AG04449 (cell line): ENCODE measurements around the gene LRRC8D.

ENCODE experiments used
- CTCF ChIA-PET: fragments of 350-600 bp; formaldehyde crosslinking; extraction: SDS; loops from one replicate; lab custom pipeline; 2021; ENCODE audit warnings: antibody characterized with exemption; lab: Yijun Ruan, JAX
- POLR2A ChIA-PET: fragments of 400-600, 350-600 bp; formaldehyde crosslinking; extraction: SDS; loops from one replicate; lab custom pipeline; 2020; ENCODE audit warnings: antibody characterized with exemption, inconsistent platforms; lab: Yijun Ruan, JAX
- DNase-seq: peaks from one replicate; pipeline ENCODE4 v3.0.0-alpha.2; 2010; ENCODE audit warnings: low read depth, low spot score
- H3K4me3 ChIP-seq: 2 replicates; pipeline ENCODE4 v1.5.1; 2011; ENCODE audit warnings: low read depth, mild to moderate bottlenecking, control low read depth, low read length
- TF ChIP-seq, protein P1 (sequence below): IDR thresholded peaks from one replicate; pipeline ENCODE4 v1.5.1; 2011; ENCODE audit warnings: mild to moderate bottlenecking, moderate library complexity, low read length, control low read depth, inconsistent platforms; ENCODE audit not compliant: insufficient read depth; ENCODE audit errors: missing control alignments

The LRRC8D gene

DNA sequence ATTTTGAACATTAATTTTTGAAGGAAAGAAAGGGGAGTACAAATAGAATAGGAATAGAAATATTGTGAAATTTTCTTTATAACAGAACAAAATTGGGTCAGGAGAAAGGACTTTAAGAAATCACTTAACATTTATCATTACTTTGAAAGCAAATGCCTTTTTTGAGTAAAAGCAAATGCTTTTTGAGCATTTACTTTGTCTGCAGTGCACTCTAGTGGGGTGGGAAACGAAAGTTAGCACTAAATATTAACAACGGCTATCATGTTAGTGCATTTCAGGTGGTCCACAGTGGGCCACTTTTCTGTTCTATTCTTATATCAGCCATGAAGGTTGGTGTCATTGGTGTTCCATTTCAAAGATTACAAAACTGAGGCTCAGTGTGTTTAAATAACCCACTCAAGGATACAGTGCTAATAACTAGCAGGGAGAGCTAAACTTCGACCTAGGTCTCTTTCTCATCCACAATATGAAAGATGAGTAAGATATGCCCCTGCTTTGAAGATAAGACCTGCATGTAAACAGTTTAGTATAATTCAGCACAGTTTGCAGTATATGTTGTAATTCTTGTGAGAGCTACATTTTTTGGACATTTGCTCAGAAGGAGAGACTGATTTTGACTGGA is 13.4 kb downstream of the LRRC8D start:
- no peak overlapping the region for H3K4me3 ChIP-seq
- CTCF ChIA-PET, result interaction anchor here (0.7 to 4.2 kb wide), 5 partner anchors 9 to 56 kb away, joined by 3 to 19 read pairs (median 4); no protein-coding TSS in a partner anchor
- TF ChIP-seq, protein P1, sequence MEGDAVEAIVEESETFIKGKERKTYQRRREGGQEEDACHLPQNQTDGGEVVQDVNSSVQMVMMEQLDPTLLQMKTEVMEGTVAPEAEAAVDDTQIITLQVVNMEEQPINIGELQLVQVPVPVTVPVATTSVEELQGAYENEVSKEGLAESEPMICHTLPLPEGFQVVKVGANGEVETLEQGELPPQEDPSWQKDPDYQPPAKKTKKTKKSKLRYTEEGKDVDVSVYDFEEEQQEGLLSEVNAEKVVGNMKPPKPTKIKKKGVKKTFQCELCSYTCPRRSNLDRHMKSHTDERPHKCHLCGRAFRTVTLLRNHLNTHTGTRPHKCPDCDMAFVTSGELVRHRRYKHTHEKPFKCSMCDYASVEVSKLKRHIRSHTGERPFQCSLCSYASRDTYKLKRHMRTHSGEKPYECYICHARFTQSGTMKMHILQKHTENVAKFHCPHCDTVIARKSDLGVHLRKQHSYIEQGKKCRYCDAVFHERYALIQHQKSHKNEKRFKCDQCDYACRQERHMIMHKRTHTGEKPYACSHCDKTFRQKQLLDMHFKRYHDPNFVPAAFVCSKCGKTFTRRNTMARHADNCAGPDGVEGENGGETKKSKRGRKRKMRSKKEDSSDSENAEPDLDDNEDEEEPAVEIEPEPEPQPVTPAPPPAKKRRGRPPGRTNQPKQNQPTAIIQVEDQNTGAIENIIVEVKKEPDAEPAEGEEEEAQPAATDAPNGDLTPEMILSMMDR, result no peak
- POLR2A ChIA-PET, result no interaction called here
- DNase-seq, result no peak

- ChIA-PET POLR2A (no interaction called here), CTCF (interaction anchor here (1.0 to 4.2 kb wide), 2 partner anchors 7 to 150 kb away, joined by 3 to 19 read pairs; no protein-coding TSS in a partner anchor)
- no peak for DNase-seq
- no peak overlapping the region for H3K4me3 ChIP-seq
- TF ChIP-seq, protein P1, result no peak
These were observed 15.6 kb downstream of the LRRC8D start for GRCh38 chr1:89836252-89837035.

DNA sequence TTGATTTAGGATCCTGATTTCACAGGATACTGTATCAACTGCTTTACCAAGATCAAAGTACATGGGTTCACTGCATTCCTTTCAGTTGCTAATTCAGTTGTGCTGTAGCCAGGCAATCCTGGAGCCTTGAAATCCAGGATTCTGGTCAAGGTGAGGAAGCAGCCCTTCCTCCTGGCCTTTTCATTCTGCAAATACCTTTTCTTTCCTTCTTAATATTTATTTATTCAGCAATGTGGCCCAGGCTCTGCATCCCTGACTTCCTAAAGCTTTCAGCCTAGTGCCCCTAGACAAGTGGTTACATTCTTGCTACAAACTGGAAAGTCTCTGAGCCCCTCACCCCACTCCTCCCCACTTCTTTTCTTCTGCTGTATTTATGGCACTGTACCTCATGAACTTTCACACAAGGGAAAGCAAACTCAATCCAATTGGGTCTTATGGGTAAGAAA is 16.2 kb downstream of the LRRC8D start:
- no peak overlapping the region for H3K4me3 ChIP-seq
- TF ChIP-seq, protein P1, result no peak
- DNase-seq, result no peak
- ChIA-PET POLR2A (no interaction called here), CTCF (interaction anchor here (0.8 to 1.0 kb wide), 2 partner anchors 12 to 74 kb away, joined by 3 read pairs; no protein-coding TSS in a partner anchor)

DNA sequence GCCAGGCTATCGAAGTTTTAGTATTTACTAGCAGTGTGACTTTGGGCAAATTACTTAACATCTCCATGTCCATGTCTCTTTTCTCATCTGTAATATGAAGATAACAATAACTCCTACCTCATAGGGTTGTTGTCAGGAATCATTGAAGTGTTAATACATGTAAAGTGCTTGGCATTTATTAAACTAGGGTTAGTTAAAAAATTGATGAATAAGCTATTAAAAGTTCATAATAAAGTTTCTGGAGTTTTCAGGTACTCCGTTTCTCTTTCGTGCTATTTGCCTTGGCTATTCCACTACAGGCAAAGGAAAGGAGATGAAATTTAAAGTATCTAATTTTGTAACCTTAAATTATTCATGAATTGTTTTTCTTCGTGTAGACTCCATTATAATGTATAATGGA is 16.7 kb downstream of the LRRC8D start:
- no peak for DNase-seq
- H3K4me3 ChIP-seq, result no peak overlapping the region
- POLR2A ChIA-PET, result no interaction called here
- CTCF ChIA-PET, result interaction anchor here (0.8 to 1.0 kb wide), 2 partner anchors 12 to 75 kb away, joined by 3 read pairs; no protein-coding TSS in a partner anchor
- TF ChIP-seq, protein P1, result no peak

DNA sequence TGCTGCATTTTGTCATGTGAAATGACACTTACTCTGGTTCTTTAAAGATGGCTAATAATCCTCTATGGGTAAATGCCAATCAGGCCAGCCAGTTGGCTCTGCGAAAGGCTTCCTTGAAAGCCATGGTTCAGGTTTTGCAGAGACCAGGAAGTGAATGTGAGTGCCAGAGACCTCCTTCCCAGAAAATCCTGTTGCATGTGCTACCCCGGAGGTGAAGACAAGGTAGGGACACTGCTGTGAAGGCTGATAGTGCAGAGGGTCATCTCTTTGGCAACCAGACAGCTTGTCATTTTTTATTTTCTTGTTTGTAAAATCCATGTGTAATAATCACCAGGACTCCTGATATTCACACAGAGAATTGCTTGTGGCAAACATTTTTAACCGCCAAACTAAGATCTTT is 18.7 kb downstream of the LRRC8D start:
- TF ChIP-seq, protein P1, result no peak
- no peak overlapping the region for H3K4me3 ChIP-seq
- POLR2A ChIA-PET, result no interaction called here
- no peak for DNase-seq
- CTCF ChIA-PET, result interaction anchor here (1.0 to 5.5 kb wide), 5 partner anchors 10 to 148 kb away, joined by 3 to 59 read pairs (median 4); no protein-coding TSS in a partner anchor

- ChIA-PET POLR2A (no interaction called here), CTCF (interaction anchor here (0.7 to 5.5 kb wide), 6 partner anchors 14 to 146 kb away, joined by 3 to 59 read pairs (median 14); no protein-coding TSS in a partner anchor)
- TF ChIP-seq, protein P1, result no peak
- no peak for DNase-seq
- H3K4me3 ChIP-seq, result no peak overlapping the region
These were observed 20.7 kb downstream of the LRRC8D start for GRCh38 chr1:89841507-89841906.
